Duodenal mucosa (tissue), 2 donors: ENCODE data around the gene GARRE1.

Experiments
- H3K27ac ChIP-seq: one replicate; pipeline ENCODE4 v1.7.0; 2013; ENCODE audit warnings: low read depth, low read length
- H3K27me3 ChIP-seq, 2 donors: one replicate each; pipeline ENCODE4 v1.7.0; 2013; ENCODE audit warnings: low read length in 2 of 2, control low read depth in 1 of 2; ENCODE audit not compliant: insufficient read depth in 2 of 2, control insufficient read depth in 1 of 2
- H3K36me3 ChIP-seq, 2 donors: one replicate each; pipeline ENCODE4 v1.7.0; 2013; ENCODE audit warnings: low read length in 2 of 2, control low read depth in 1 of 2; ENCODE audit not compliant: insufficient read depth in 2 of 2, control insufficient read depth in 1 of 2
- H3K4me1 ChIP-seq, 2 donors: one replicate each; pipeline ENCODE4 v1.7.0; 2013; ENCODE audit warnings: low read length in 2 of 2, control low read depth in 1 of 2; ENCODE audit not compliant: insufficient read depth in 2 of 2, control insufficient read depth in 1 of 2
- H3K4me3 ChIP-seq, 2 donors: one replicate each; pipeline ENCODE4 v1.7.0; 2013; ENCODE audit warnings: low read length in 2 of 2, low read depth in 1 of 2
- H3K9ac ChIP-seq, 2 donors: one replicate each; pipeline ENCODE4 v1.7.0; 2013; ENCODE audit warnings: low read length in 2 of 2, low read depth in 1 of 2
- H3K9me3 ChIP-seq, 2 donors: one replicate each; pipeline ENCODE4 v1.7.0; 2013; ENCODE audit warnings: low read length in 2 of 2, control low read depth in 1 of 2; ENCODE audit not compliant: control insufficient read depth in 1 of 2

Gene GARRE1

GRCh38 chr19:34259367-34260095 is 5.2 kb downstream of the GARRE1 start:
- H3K4me3 ChIP-seq: no peak overlapping the region
- no peaks in the 10 kb centered on the region for H3K36me3 ChIP-seq
- no peaks in the 10 kb centered on the region for H3K27me3 ChIP-seq
- H3K9ac ChIP-seq: no peak overlapping the region
- no peaks in the 10 kb centered on the region for H3K9me3 ChIP-seq
- H3K27ac ChIP-seq: no peak overlapping the region
- peaks cover 9 to 10% of the 10 kb centered on the region in 2 donors for H3K4me1 ChIP-seq

DNA sequence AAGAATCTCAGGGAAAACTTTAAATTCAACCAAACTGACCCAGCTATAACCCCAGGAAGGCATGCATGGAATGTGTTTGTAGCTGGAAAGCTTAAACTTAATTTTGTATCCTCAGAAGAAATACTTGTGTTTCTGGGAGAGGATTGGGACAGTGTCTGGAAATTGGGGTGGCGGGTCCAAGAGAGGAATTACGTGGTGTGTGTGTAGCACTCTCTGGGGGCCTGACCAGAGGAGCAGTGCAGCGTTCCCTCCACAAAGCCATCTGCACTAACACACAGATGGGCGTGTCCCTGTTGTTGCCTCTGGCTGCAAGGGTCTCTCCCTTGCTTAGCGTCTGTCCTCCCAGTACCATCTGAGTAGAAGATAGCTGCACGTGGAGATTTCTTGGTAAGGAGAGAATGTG is 6.4 kb downstream of the GARRE1 start:
- H3K4me3 ChIP-seq: no peak overlapping the region
- H3K27ac ChIP-seq: no peak overlapping the region
- peaks cover 4 to 9% of the 10 kb centered on the region in 2 donors for H3K4me1 ChIP-seq
- H3K27me3 ChIP-seq: no peaks in the 10 kb centered on the region
- no peaks in the 10 kb centered on the region for H3K36me3 ChIP-seq
- H3K9ac ChIP-seq: no peak overlapping the region
- no peaks in the 10 kb centered on the region for H3K9me3 ChIP-seq

GRCh38 chr19:34261334-34262109 is 7.2 kb downstream of the GARRE1 start:
- Histone ChIP-seq H3K9me3 (no peaks in the 10 kb centered on the region), H3K27ac (no peak overlapping the region), H3K4me3 (no peak overlapping the region)

DNA sequence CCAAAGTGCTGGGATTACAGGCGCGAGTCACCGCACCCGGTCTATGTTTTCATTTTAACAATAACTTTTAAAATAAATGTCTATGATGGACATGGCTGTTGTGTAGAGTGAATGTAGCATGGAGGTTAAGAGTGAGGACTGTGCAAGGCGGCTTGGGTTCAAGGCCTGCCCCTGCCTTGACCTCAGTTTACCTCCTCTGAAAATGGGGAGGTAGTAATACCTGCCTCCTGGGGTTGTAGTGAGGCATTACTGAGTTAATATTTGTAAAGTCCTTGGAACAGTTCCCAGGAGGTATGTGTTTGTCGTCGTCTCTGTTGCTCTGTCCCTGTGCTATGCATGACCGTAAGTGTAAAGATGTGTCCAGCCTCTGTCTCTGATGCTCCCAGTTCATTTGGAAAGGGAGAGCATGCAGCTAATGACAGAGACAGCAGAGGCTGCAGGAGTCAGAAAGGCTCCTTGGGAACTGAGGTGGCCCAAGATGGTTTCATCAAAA is 9.4 kb downstream of the GARRE1 start:
- Histone ChIP-seq H3K27me3 (no peaks in the 10 kb centered on the region), H3K4me1 (peaks cover 3 to 9% of the 10 kb centered on the region in 2 donors), H3K9ac (no peak overlapping the region), H3K36me3 (no peaks in the 10 kb centered on the region), H3K9me3 (no peaks in the 10 kb centered on the region), H3K27ac (no peak overlapping the region), H3K4me3 (no peak overlapping the region)

More at GRCh38 chr19:34261334-34262109, 7.2 kb downstream of the GARRE1 start:
- Histone ChIP-seq H3K9ac (no peak overlapping the region), H3K4me1 (peaks cover 3 to 9% of the 10 kb centered on the region in 2 donors), H3K27me3 (no peaks in the 10 kb centered on the region), H3K36me3 (no peaks in the 10 kb centered on the region)

DNA sequence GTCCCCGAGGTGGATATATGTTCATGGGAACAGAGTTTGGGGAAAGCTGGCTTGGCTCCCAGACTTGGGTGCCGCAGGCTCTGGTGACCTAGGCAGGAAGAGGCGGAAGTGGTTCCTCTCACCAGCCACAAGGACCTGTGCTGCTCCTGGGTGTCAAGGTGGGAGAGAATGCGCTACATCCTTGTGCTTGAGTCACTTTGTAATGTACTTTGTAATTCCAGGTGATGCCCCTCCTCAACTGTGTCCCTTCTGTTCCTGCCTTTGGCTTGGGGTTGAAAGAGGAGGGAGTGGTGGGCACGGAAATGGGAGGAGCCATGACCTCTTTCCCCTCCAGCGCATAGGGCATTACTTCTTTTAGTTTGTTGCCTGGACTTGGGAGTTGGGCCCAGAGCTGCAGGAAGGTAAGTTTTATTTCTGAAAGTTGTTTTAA is 10.9 kb downstream of the GARRE1 start:
- H3K36me3 ChIP-seq: no peaks in the 10 kb centered on the region
- no peak overlapping the region for H3K4me3 ChIP-seq
- H3K27me3 ChIP-seq: no peaks in the 10 kb centered on the region
- no peak overlapping the region for H3K9ac ChIP-seq
- no peak overlapping the region for H3K27ac ChIP-seq
- no peaks in the 10 kb centered on the region for H3K9me3 ChIP-seq
- H3K4me1 ChIP-seq: peaks cover 12 to 16% of the 10 kb centered on the region in 2 donors

- no peaks in the 10 kb centered on the region for H3K36me3 ChIP-seq
- no peak overlapping the region for H3K9ac ChIP-seq
- H3K4me3 ChIP-seq: no peak overlapping the region
- no peaks in the 10 kb centered on the region for H3K27me3 ChIP-seq
- no peak overlapping the region for H3K27ac ChIP-seq
- H3K4me1 ChIP-seq: peaks cover 6 to 16% of the 10 kb centered on the region in 2 donors
- H3K9me3 ChIP-seq: no peaks in the 10 kb centered on the region
Measured at GRCh38 chr19:34269081-34269480, 14.7 kb downstream of the GARRE1 start.

GRCh38 chr19:34269489-34269888 is 15.1 kb downstream of the GARRE1 start:
- no peak overlapping the region for H3K4me3 ChIP-seq
- peaks cover 6 to 16% of the 10 kb centered on the region in 2 donors for H3K4me1 ChIP-seq
- H3K27ac ChIP-seq: no peak overlapping the region

GRCh38 chr19:34269968-34270621 is 15.7 kb downstream of the GARRE1 start:
- Histone ChIP-seq H3K9ac (no peak overlapping the region), H3K4me3 (no peak overlapping the region), H3K9me3 (no peaks in the 10 kb centered on the region), H3K4me1 (peaks cover 6 to 16% of the 10 kb centered on the region in 2 donors), H3K27me3 (no peaks in the 10 kb centered on the region), H3K27ac (no peak overlapping the region), H3K36me3 (no peaks in the 10 kb centered on the region)

More at GRCh38 chr19:34269489-34269888, 15.1 kb downstream of the GARRE1 start:
- Histone ChIP-seq H3K27me3 (no peaks in the 10 kb centered on the region), H3K9ac (no peak overlapping the region), H3K36me3 (no peaks in the 10 kb centered on the region), H3K9me3 (no peaks in the 10 kb centered on the region)

GRCh38 chr19:34273121-34273520 is 18.8 kb downstream of the GARRE1 start:
- Histone ChIP-seq H3K27ac (no peak overlapping the region), H3K36me3 (no peaks in the 10 kb centered on the region), H3K9me3 (no peaks in the 10 kb centered on the region), H3K27me3 (no peaks in the 10 kb centered on the region), H3K4me1 (peaks cover 6 to 24% of the 10 kb centered on the region in 2 donors), H3K4me3 (no peak overlapping the region), H3K9ac (no peak overlapping the region)
